RWPE1 (cell line): Measurements from ENCODE around the gene SRP9.

Experiments
- CTCF ChIA-PET: fragments of 350-600 bp; sonication (Branson Sonifier 250); formaldehyde crosslinking; extraction: SDS; loops from one replicate; lab custom pipeline; 2021; lab: Yijun Ruan, JAX
- POLR2A ChIA-PET: fragments of 400-600 bp; formaldehyde crosslinking; extraction: SDS; loops from one replicate; lab custom pipeline; 2020; ENCODE audit warnings: antibody characterized with exemption; ENCODE audit not compliant: low non-redundant PET; lab: Yijun Ruan, JAX
- DNase-seq: peaks from one replicate; pipeline ENCODE4 v3.0.0; 2012; ENCODE audit warnings: low spot score
- H3K27ac ChIP-seq: fragments of 450-650 bp; 2 replicates; pipeline ENCODE4 v1.5.1; 2017
- CTCF ChIP-seq: fragments of 450-650 bp; conservative IDR thresholded peaks from 2 replicates; pipeline ENCODE4 v1.5.1; 2017; ENCODE audit warnings: low read depth, mild to moderate bottlenecking

Gene SRP9

DNA sequence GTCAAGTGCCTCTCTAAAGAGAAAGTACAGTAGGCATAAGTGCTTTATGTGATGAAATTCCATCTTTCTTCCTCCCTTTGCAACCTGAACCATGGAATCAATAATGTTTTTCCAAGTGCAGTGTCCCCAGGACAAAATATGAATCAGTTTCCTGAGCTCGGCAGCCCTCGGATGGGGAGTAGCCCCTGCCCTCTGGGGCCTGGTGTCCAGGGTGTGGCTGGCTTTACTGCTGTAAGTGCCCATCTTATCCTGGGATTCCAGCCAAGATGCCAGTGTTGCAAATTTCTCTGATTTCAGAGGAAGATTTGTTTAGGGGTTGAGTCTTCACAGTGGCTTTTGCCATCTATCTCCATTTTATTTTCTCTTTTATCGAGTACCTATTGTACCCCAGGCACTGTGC, 40.5 kb upstream of the SRP9 start:
- DNase-seq: peak; percentile 77
- CTCF ChIA-PET: interaction anchor here (0.6 to 4.0 kb wide), 6 partner anchors 35 to 309 kb away, joined by 3 to 35 read pairs (median 4); partner anchors contain the start of gene SRP9
- POLR2A ChIA-PET: interaction anchor here (1.2 kb wide), 1 partner anchor 84 kb away, joined by 3 read pairs; the partner anchor contains the start of gene ENAH
- TF ChIP-seq CTCF: no peak
- H3K27ac ChIP-seq: peak overlapping the region; percentile 92

- POLR2A ChIA-PET: no interaction called here
Observed at GRCh38 chr1:225737866-225738265, 39.8 kb upstream of the SRP9 start.

DNA sequence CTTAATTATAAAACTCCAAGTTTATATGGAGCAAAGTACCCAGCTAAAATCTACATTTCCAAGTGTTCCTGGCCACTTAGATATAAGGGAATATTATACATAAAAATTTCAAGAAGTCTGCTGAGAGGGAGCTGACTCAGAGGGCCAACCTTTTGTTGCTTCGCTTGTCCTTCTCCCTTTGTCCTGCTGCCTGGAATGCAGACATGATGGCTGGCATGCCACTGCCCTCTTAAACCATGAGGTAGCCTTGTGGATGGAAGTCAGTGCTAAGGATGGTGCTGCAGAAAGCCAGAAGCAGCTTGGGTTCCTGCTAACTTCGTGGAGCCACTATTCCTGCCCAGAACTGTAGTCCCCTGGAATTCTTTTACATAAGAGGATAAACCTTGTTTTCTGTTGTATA, 38.9 kb upstream of the SRP9 start:
- ChIA-PET POLR2A (interaction anchor here (0.8 kb wide), 1 partner anchor 9 kb away, joined by 3 read pairs; no protein-coding TSS in a partner anchor), CTCF (interaction anchor here (0.6 to 4.0 kb wide), 4 partner anchors 11 to 35 kb away, joined by 3 to 35 read pairs (median 3); no protein-coding TSS in a partner anchor)
- H3K27ac ChIP-seq: no peak overlapping the region
- no peak for TF ChIP-seq CTCF
- DNase-seq: no peak

More at GRCh38 chr1:225737866-225738265, 39.8 kb upstream of the SRP9 start:
- H3K27ac ChIP-seq: peak overlapping the region; percentile 92
- no peak for DNase-seq
- CTCF ChIA-PET: interaction anchor here (1.0 to 4.0 kb wide), 2 partner anchors 12 to 34 kb away, joined by 3 to 35 read pairs; no protein-coding TSS in a partner anchor
- no peak for TF ChIP-seq CTCF

DNA sequence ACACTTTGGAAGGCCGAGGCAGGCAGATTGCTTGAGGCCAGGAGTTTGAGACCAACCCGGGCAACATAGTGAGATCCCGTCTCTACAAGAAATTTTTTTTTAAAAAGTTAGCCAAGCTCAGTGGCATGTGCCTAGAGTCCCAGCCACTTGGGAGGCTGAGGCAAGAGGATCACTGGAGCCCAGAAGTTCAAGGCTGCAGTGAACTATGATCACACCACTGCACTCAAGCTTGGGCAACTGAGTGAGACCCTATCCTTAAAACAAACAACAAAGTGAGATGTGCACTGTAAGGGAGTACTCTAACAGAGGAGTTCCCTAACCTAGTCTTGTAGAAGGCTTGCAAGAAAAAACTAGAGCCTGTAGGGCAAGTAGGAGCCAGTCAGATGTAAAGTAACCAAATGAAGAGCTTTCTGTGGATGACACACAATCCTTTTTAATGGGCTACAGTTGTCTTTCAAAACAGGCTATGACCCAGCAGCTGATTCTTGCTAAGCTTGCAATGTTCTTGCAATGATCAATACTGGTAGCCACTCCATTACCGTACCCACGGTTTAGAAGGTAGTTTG, 38.0 kb upstream of the SRP9 start:
- ChIA-PET POLR2A (interaction anchor here (0.8 kb wide), 1 partner anchor 8 kb away, joined by 3 read pairs; no protein-coding TSS in a partner anchor), CTCF (interaction anchor here (0.6 to 1.2 kb wide), 4 partner anchors 13 to 161 kb away, joined by 3 to 4 read pairs (median 3); no protein-coding TSS in a partner anchor)
- no peak overlapping the region for H3K27ac ChIP-seq
- no peak for TF ChIP-seq CTCF
- no peak for DNase-seq

DNA sequence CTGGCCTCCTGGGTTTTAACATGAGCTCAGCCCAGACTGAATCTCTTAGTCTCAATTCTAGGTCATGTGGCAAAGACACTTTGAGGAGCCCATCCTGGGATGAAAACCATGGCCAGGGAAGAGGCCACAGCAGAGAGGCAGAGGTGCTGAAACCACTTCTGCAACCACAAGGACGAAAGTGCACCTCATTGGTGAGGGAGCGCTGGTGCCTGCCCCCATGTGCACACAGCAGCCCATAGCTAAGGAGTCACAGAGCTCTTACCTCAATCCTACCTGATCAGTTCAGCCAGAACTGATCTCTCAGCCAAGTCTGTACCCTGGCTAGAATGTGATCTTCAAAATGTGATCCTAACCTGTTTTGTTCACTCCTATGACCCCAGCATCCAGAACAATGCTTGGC, 32.9 kb upstream of the SRP9 start:
- no peak for TF ChIP-seq CTCF
- no peak for DNase-seq
- CTCF ChIA-PET: interaction anchor here (0.8 kb wide), 1 partner anchor 8 kb away, joined by 5 read pairs; no protein-coding TSS in a partner anchor
- peak overlapping the region; percentile 3 for H3K27ac ChIP-seq
- POLR2A ChIA-PET: no interaction called here

GRCh38 chr1:225745273-225745672, 32.4 kb upstream of the SRP9 start:
- no peak for TF ChIP-seq CTCF
- ChIA-PET CTCF (no interaction called here), POLR2A (no interaction called here)
- DNase-seq: no peak
- H3K27ac ChIP-seq: no peak overlapping the region
